Measurements from ENCODE around the gene TNFRSF6B. TPM values are rescaled to one million over a fixed set of nuclear protein-coding genes. Genes with fewer than 3 reads are reported as not detected.

Gene TNFRSF6B
- total and polyA plus RNA-seq, 10 donors = 8.9 to 104 (median 31.0) TPM

GRCh38 chr20:63702751-63703470 lies 6.5 kb downstream of the TNFRSF6B start:
- no peak for TF ChIP-seq POLR2A (IDR thresholded peaks at IDR 0.05)
- TF ChIP-seq, protein P1, sequence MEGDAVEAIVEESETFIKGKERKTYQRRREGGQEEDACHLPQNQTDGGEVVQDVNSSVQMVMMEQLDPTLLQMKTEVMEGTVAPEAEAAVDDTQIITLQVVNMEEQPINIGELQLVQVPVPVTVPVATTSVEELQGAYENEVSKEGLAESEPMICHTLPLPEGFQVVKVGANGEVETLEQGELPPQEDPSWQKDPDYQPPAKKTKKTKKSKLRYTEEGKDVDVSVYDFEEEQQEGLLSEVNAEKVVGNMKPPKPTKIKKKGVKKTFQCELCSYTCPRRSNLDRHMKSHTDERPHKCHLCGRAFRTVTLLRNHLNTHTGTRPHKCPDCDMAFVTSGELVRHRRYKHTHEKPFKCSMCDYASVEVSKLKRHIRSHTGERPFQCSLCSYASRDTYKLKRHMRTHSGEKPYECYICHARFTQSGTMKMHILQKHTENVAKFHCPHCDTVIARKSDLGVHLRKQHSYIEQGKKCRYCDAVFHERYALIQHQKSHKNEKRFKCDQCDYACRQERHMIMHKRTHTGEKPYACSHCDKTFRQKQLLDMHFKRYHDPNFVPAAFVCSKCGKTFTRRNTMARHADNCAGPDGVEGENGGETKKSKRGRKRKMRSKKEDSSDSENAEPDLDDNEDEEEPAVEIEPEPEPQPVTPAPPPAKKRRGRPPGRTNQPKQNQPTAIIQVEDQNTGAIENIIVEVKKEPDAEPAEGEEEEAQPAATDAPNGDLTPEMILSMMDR (IDR thresholded peaks at IDR 0.05 in 8 of 11, conservative IDR thresholded peaks at IDR 0.05 in 3 of 11) = no peak
- peak in 1 of 3 donors; percentile 55 for TF ChIP-seq POLR2AphosphoS5 (IDR thresholded peaks at IDR 0.05)
- Histone ChIP-seq H3K27ac (peak overlapping the region in 1 of 8 donors; percentile 95), H3K27me3 (replicated peaks in 1 of 7) (no peaks in the 10 kb centered on the region), H3K9me3 (no peaks in the 10 kb centered on the region), H3K4me3 (no peak overlapping the region), H3K36me3 (peaks cover 0 to 80% (median 40%) of the 10 kb centered on the region in 6 donors), H3K4me1 (peaks cover 25 to 90% (median 63%) of the 10 kb centered on the region in 6 donors)
- intact Hi-C loops (cut with DNase I; ENCODE audit: low total_unique reads) = loop anchor here (10.0 kb wide), 1 partner anchor 162 kb away; the partner anchor contains the start of genes ABHD16B and TPD52L2
- 71 to 94% (median 85%) methylated on average over 5 to 13 of the region's 13 CpGs for WGBS, 5 donors
- DNase-seq = no peak

- peaks cover 0 to 74% (median 40%) of the 10 kb centered on the region in 6 donors for H3K36me3 ChIP-seq
- no peak for TF ChIP-seq POLR2A (IDR thresholded peaks at IDR 0.05)
- peak in 1 of 3 donors; percentile 66 for TF ChIP-seq POLR2AphosphoS5 (IDR thresholded peaks at IDR 0.05)
- no peaks in the 10 kb centered on the region for H3K9me3 ChIP-seq
- H3K4me3 ChIP-seq = no peak overlapping the region
- 84 to 95% (median 91%) methylated on average over 12 to 15 of the region's 15 CpGs for WGBS, 5 donors
- intact Hi-C loops (cut with DNase I; ENCODE audit: low total_unique reads) = loop anchor here (10.0 kb wide), 1 partner anchor 161 kb away; the partner anchor contains the start of genes ABHD16B and TPD52L2
- H3K27me3 ChIP-seq (replicated peaks in 1 of 7) = no peaks in the 10 kb centered on the region
- peak; percentile 75 for DNase-seq
- peak overlapping the region in 3 of 8 donors; percentile 14 to 95 (median 91) for H3K27ac ChIP-seq
- peaks cover 21 to 87% (median 60%) of the 10 kb centered on the region in 6 donors for H3K4me1 ChIP-seq
These were observed 7.1 kb downstream of the TNFRSF6B start for GRCh38 chr20:63703471-63703975.

GRCh38 chr20:63703976-63704748 lies 7.7 kb downstream of the TNFRSF6B start:
- H3K9me3 ChIP-seq = no peaks in the 10 kb centered on the region
- peaks cover 23 to 87% (median 60%) of the 10 kb centered on the region in 6 donors for H3K4me1 ChIP-seq
- H3K36me3 ChIP-seq = peaks cover 0 to 79% (median 41%) of the 10 kb centered on the region in 6 donors
- intact Hi-C loops (cut with DNase I; ENCODE audit: low total_unique reads) = loop anchor here (10.0 kb wide), 1 partner anchor 161 kb away; the partner anchor contains the start of genes ABHD16B and TPD52L2
- TF ChIP-seq POLR2AphosphoS5 (IDR thresholded peaks at IDR 0.05) = no peak
- no peak for TF ChIP-seq POLR2A (IDR thresholded peaks at IDR 0.05)
- TF ChIP-seq, protein P1 (IDR thresholded peaks at IDR 0.05 in 8 of 11, conservative IDR thresholded peaks at IDR 0.05 in 3 of 11) = no peak
- peak; percentile 66 for DNase-seq
- no peaks in the 10 kb centered on the region for H3K27me3 ChIP-seq (replicated peaks in 1 of 7)
- 86 to 96% (median 89%) methylated on average over 6 to 11 of the region's 11 CpGs for WGBS, 5 donors
- peak overlapping the region in 4 of 8 donors; percentile 14 to 95 (median 92) for H3K27ac ChIP-seq
- H3K4me3 ChIP-seq = no peak overlapping the region

DNA sequence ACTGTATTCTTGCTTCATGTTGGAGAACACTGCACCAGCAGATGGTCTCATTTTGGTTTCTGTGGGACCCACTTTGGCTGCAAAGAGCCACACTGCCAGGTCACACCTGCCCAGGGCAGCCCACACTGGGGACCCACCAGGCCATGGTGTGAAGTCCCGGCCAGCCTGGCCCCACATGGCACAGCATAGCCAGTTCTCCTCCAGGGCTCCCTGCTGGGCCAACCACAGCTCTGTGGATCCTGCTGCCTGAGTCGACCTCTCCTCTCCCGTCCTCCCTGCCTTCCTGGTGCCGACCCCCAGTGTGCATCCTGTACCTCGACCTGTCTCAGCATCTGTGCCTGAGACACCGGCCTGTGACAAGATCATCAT lies 8.3 kb downstream of the TNFRSF6B start:
- 80 to 97% (median 85%) methylated on average over 5 to 6 of the region's 6 CpGs for WGBS, 5 donors
- intact Hi-C loops (cut with DNase I; ENCODE audit: low total_unique reads) = loop anchor here (10.0 kb wide), 1 partner anchor 160 kb away; the partner anchor contains the start of genes ABHD16B and TPD52L2
- peak overlapping the region in 3 of 8 donors; percentile 91 to 95 (median 92) for H3K27ac ChIP-seq

More for the DNA sequence above, 8.3 kb downstream of the TNFRSF6B start:
- Histone ChIP-seq H3K36me3 (peaks cover 0 to 79% (median 43%) of the 10 kb centered on the region in 6 donors), H3K9me3 (no peaks in the 10 kb centered on the region), H3K27me3 (replicated peaks in 1 of 7) (no peaks in the 10 kb centered on the region), H3K4me3 (no peak overlapping the region), H3K4me1 (peaks cover 26 to 87% (median 60%) of the 10 kb centered on the region in 6 donors)
- DNase-seq = peak; percentile 75
- TF ChIP-seq POLR2A (IDR thresholded peaks at IDR 0.05) = no peak
- peak in 1 of 3 donors; percentile 12 for TF ChIP-seq POLR2AphosphoS5 (IDR thresholded peaks at IDR 0.05)
- TF ChIP-seq, protein P1 (IDR thresholded peaks at IDR 0.05 in 8 of 11, conservative IDR thresholded peaks at IDR 0.05 in 3 of 11) = no peak
